HepG2 (cell line): Measurements from ENCODE around the gene STX1B. TPM values are rescaled to one million over a fixed set of nuclear protein-coding genes. Genes with fewer than 3 reads are reported as not detected.

ENCODE experiments used
- ADNP ChIP-seq: sonication (generic); formaldehyde crosslinking; IDR thresholded peaks from 2 replicates; pipeline ENCODE4 v1.4.0; 2020; ENCODE audit warnings: missing genetic modification reagents
- ATF5 ChIP-seq: sonication (generic); formaldehyde crosslinking; IDR thresholded peaks from 2 replicates; pipeline ENCODE4 v1.4.0; 2020; ENCODE audit warnings: mild to moderate bottlenecking, low read depth, missing genetic modification reagents
- CSRNP2 ChIP-seq: sonication (generic); formaldehyde crosslinking; conservative IDR thresholded peaks from 2 replicates; pipeline ENCODE4 v1.8.0; 2022; ENCODE audit warnings: low read depth, missing genetic modification reagents
- DZIP1 ChIP-seq: sonication (generic); formaldehyde crosslinking; IDR thresholded peaks from 2 replicates; pipeline ENCODE4 v1.5.0; 2020; ENCODE audit warnings: mild to moderate bottlenecking, missing genetic modification reagents
- KLF15 ChIP-seq: sonication (generic); formaldehyde crosslinking; IDR thresholded peaks from 2 replicates; pipeline ENCODE4 v1.8.1; 2023; ENCODE audit warnings: borderline replicate concordance, mild to moderate bottlenecking, inconsistent platforms, missing genetic modification reagents, mixed read lengths
- PHF5A ChIP-seq: IDR thresholded peaks from one replicate; pipeline ENCODE4 v1.6.1; 2018; ENCODE audit warnings: low read depth, missing genetic modification reagents; ENCODE audit not compliant: unreplicated experiment
- POLR2AphosphoS2 ChIP-seq: IDR thresholded peaks from 2 replicates; pipeline ENCODE4 v1.6.1; 2011; ENCODE audit warnings: low read depth, low read length, improper control_type of control experiment
- RFXAP ChIP-seq: sonication (generic); formaldehyde crosslinking; IDR thresholded peaks from 2 replicates; pipeline ENCODE4 v1.4.0; 2020; ENCODE audit warnings: missing genetic modification reagents, borderline replicate concordance
- RNF2 ChIP-seq: fragments of 450-650 bp; conservative IDR thresholded peaks from 2 replicates; pipeline ENCODE4 v1.6.1; 2016; ENCODE audit warnings: low read depth
- SAFB2 ChIP-seq: sonication (generic); formaldehyde crosslinking; IDR thresholded peaks from 2 replicates; pipeline ENCODE4 v1.5.1; 2020; ENCODE audit warnings: missing genetic modification reagents, low read depth, mild to moderate bottlenecking, borderline replicate concordance
- SOX13 ChIP-seq, 3 experiments: fragments of 450-650 bp in 1 of 3; sonication (generic) in 1 of 3; formaldehyde crosslinking in 1 of 3; IDR thresholded peaks in 2 of 3; conservative IDR thresholded peaks in 1 of 3; 2 replicates each; pipeline versions ENCODE4 v1.5.0 to v1.6.1; 2016 to 2020; ENCODE audit warnings: antibody characterized with exemption in 1 of 3, mild to moderate bottlenecking in 1 of 3, missing compliant biosample characterization in 1 of 3, missing genetic modification reagents in 1 of 3, moderate library complexity in 1 of 3
- ZNF264 ChIP-seq: sonication (generic); formaldehyde crosslinking; IDR thresholded peaks from 2 replicates; pipeline ENCODE4 v1.4.0; 2020; ENCODE audit warnings: missing genetic modification reagents
- ZNF496 ChIP-seq: sonication (generic); formaldehyde crosslinking; IDR thresholded peaks from 2 replicates; pipeline ENCODE4 v1.8.1; 2023; ENCODE audit warnings: mild to moderate bottlenecking, moderate library complexity, missing genetic modification reagents; ENCODE audit not compliant: insufficient replicate concordance
- ZNF557 ChIP-seq: sonication (generic); formaldehyde crosslinking; IDR thresholded peaks from 2 replicates; pipeline ENCODE4 v1.4.0; 2020; ENCODE audit warnings: missing genetic modification reagents
- ZNF558 ChIP-seq: sonication (generic); formaldehyde crosslinking; IDR thresholded peaks from 2 replicates; pipeline ENCODE4 v1.9.0; 2022; ENCODE audit warnings: mild to moderate bottlenecking, missing genetic modification reagents, borderline replicate concordance
- ZNF670 ChIP-seq: sonication (generic); formaldehyde crosslinking; IDR thresholded peaks from 2 replicates; pipeline ENCODE4 v1.8.0; 2022; ENCODE audit warnings: mild to moderate bottlenecking, missing genetic modification reagents, borderline replicate concordance
- ZNF816 ChIP-seq: sonication (generic); formaldehyde crosslinking; IDR thresholded peaks from 2 replicates; pipeline ENCODE4 v1.8.0; 2022; ENCODE audit warnings: missing genetic modification reagents, mild to moderate bottlenecking, borderline replicate concordance
- polyA plus RNA-seq, 8 experiments: library from polyadenylated mRNA; depleted of rRNA in 3 of 8; stranded (reverse) in 7 of 8; unstranded in 1 of 8; fragments of >200 nt; fragmentation: Illumina TruSeq in 4 of 8; extraction: Trizol in 4 of 8; gene quantifications; 2 replicates each; pipeline versions ENCODE4 v1.2.1 to v1.2.3, GENCODE V29; 2011 to 2016; ENCODE audit warnings: low read depth in 4 of 8, missing spikeins in 1 of 8, mixed read lengths in 1 of 8; ENCODE audit not compliant: insufficient read depth in 1 of 8
- total RNA-seq, 5 experiments: library from RNA; depleted of rRNA; stranded (reverse); fragments of >200 nt; fragmentation: Illumina TruSeq; extraction: Trizol; gene quantifications; 2 replicates each; pipeline ENCODE4 v1.2.3, GENCODE V29; 2016; ENCODE audit warnings: low read depth in 1 of 5
- TF ChIP-seq, protein P1 (sequence below): sonication (generic); formaldehyde crosslinking; IDR thresholded peaks from 2 replicates; pipeline ENCODE4 v1.5.0; 2020; ENCODE audit warnings: missing genetic modification reagents, mild to moderate bottlenecking, borderline replicate concordance
- TF ChIP-seq, protein P2 (sequence below): sonication (generic); formaldehyde crosslinking; IDR thresholded peaks from 2 replicates; pipeline ENCODE4 v1.5.1; 2020; ENCODE audit warnings: missing genetic modification reagents, mild to moderate bottlenecking, borderline replicate concordance

STX1B gene
- total and polyA plus RNA-seq, 2 of the 13 experiments (the other 11 are each of a cell fraction or from before 2014, with no cell fraction given), result 2.1 to 3.0 TPM

GRCh38 chr16:30956601-30957455 is 53.6 kb downstream of the STX1B start (continued):
- TF ChIP-seq ZNF816 (CRISPR knock-in tag), result 0 out of 2 replicates have a peak, but pooled peaks have one; percentile 71
- TF ChIP-seq, protein P1, sequence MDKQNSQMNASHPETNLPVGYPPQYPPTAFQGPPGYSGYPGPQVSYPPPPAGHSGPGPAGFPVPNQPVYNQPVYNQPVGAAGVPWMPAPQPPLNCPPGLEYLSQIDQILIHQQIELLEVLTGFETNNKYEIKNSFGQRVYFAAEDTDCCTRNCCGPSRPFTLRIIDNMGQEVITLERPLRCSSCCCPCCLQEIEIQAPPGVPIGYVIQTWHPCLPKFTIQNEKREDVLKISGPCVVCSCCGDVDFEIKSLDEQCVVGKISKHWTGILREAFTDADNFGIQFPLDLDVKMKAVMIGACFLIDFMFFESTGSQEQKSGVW (CRISPR knock-in tag), result no peak
- TF ChIP-seq CSRNP2 (CRISPR knock-in tag), result no peak
- TF ChIP-seq, protein P2, sequence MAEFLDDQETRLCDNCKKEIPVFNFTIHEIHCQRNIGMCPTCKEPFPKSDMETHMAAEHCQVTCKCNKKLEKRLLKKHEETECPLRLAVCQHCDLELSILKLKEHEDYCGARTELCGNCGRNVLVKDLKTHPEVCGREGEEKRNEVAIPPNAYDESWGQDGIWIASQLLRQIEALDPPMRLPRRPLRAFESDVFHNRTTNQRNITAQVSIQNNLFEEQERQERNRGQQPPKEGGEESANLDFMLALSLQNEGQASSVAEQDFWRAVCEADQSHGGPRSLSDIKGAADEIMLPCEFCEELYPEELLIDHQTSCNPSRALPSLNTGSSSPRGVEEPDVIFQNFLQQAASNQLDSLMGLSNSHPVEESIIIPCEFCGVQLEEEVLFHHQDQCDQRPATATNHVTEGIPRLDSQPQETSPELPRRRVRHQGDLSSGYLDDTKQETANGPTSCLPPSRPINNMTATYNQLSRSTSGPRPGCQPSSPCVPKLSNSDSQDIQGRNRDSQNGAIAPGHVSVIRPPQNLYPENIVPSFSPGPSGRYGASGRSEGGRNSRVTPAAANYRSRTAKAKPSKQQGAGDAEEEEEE (CRISPR knock-in tag), result peak; percentile 87; the same call in 1 of the 2 replicates
- TF ChIP-seq KLF15, result no peak
- TF ChIP-seq ZNF670 (CRISPR knock-in tag), result 0 out of 2 replicates have a peak, but pooled peaks have one; percentile 16
- TF ChIP-seq ZNF496 (CRISPR knock-in tag), result no peak
- TF ChIP-seq DZIP1, result no peak
- peak; percentile 35; the same call in 1 of the 2 replicates for TF ChIP-seq POLR2AphosphoS2
- TF ChIP-seq SAFB2 (CRISPR knock-in tag), result peak; percentile 82
- TF ChIP-seq ADNP, result peak; percentile 98
- peak; percentile 56; the same call in 1 of the 2 replicates for TF ChIP-seq ZNF264 (CRISPR knock-in tag)
- TF ChIP-seq ZNF558, result no peak
- TF ChIP-seq SOX13 (IDR thresholded peaks at IDR 0.05), result no peak
- peak; percentile 29 to 36; a peak in 1 of 4 replicates for TF ChIP-seq SOX13 (CRISPR knock-in tag; conservative IDR thresholded peaks at IDR 0.05 in 1 of 2, IDR thresholded peaks at IDR 0.05 in 1 of 2)
- TF ChIP-seq ZNF557 (CRISPR knock-in tag), result 0 out of 2 replicates have a peak, but pooled peaks have one; percentile 48
- TF ChIP-seq RFXAP (CRISPR knock-in tag), result peak; percentile 67; the same call in 1 of the 2 replicates
- TF ChIP-seq ATF5 (CRISPR knock-in tag), result 0 out of 2 replicates have a peak, but pooled peaks have one; percentile 29
- no peak for TF ChIP-seq RNF2
- peak; percentile 75 for TF ChIP-seq PHF5A (CRISPR knock-in tag)
